Mesenchymal stem cell (in vitro differentiated cells and primary cell): ENCODE data around the gene BMX.

Experiments used
- DNase-seq: peaks from one replicate; pipeline ENCODE4 v3.0.0-alpha.2; 2013
- H2AFZ ChIP-seq: one replicate; pipeline ENCODE4 v1.6.1; 2013; ENCODE audit warnings: low read depth, mild to moderate bottlenecking, control low read depth, inconsistent platforms, low read length, moderate library complexity
- H2AK5ac ChIP-seq: 2 replicates; pipeline ENCODE4 v1.6.1; 2013; ENCODE audit warnings: low read length, moderate library complexity, mild to moderate bottlenecking, inconsistent platforms; ENCODE audit not compliant: severe bottlenecking
- H2BK120ac ChIP-seq: one replicate; pipeline ENCODE4 v1.6.1; 2013; ENCODE audit warnings: low read depth, mild to moderate bottlenecking, inconsistent platforms, low read length, moderate library complexity
- H2BK12ac ChIP-seq, 2 experiments: one replicate each; pipeline ENCODE4 v1.6.1; 2013; ENCODE audit warnings: inconsistent platforms in 2 of 2, low read length in 2 of 2, mild to moderate bottlenecking in 2 of 2, moderate library complexity in 2 of 2, control low read depth in 1 of 2
- H2BK15ac ChIP-seq: one replicate; pipeline ENCODE4 v1.6.1; 2013; ENCODE audit warnings: mild to moderate bottlenecking, low read depth, inconsistent platforms; ENCODE audit not compliant: poor library complexity, severe bottlenecking
- H2BK5ac ChIP-seq: 2 replicates; pipeline ENCODE4 v1.6.1; 2013; ENCODE audit warnings: low read depth, mild to moderate bottlenecking, low read length, control low read depth, inconsistent platforms; ENCODE audit not compliant: poor library complexity, severe bottlenecking
- H3K14ac ChIP-seq, 2 experiments: one replicate each; pipeline ENCODE4 v1.6.1; 2013; ENCODE audit warnings: inconsistent platforms in 2 of 2, low read length in 2 of 2, control low read depth in 1 of 2, mild to moderate bottlenecking in 1 of 2, moderate library complexity in 1 of 2
- H3K18ac ChIP-seq, 2 experiments: one replicate each; pipeline ENCODE4 v1.6.1; 2013; ENCODE audit warnings: inconsistent platforms in 2 of 2, low read length in 2 of 2, control low read depth in 1 of 2, low read depth in 1 of 2, mild to moderate bottlenecking in 1 of 2
- H3K23ac ChIP-seq, 2 experiments: one replicate each; pipeline ENCODE4 v1.6.1; 2013; ENCODE audit warnings: inconsistent platforms in 2 of 2, low read length in 2 of 2, mild to moderate bottlenecking in 2 of 2, moderate library complexity in 2 of 2, control low read depth in 1 of 2
- H3K27ac ChIP-seq: 2 replicates; pipeline ENCODE4 v1.5.1; 2013; ENCODE audit warnings: mild to moderate bottlenecking, moderate library complexity, low read length, control low read depth, inconsistent platforms; ENCODE audit not compliant: poor library complexity, severe bottlenecking
- H3K27me3 ChIP-seq, 2 experiments: 2 replicates each; pipeline versions ENCODE4 v1.6.1 to v1.7.0; 2013; ENCODE audit warnings: low read length in 2 of 2, mild to moderate bottlenecking in 2 of 2, moderate library complexity in 2 of 2, control low read depth in 1 of 2, inconsistent platforms in 1 of 2; ENCODE audit not compliant: control insufficient read depth in 1 of 2, insufficient read depth in 1 of 2
- H3K36me3 ChIP-seq, 2 experiments: 2 replicates each; pipeline versions ENCODE4 v1.6.1 to v1.7.0; 2013; ENCODE audit warnings: low read length in 2 of 2, control low read depth in 1 of 2, inconsistent platforms in 1 of 2, low read depth in 1 of 2, mild to moderate bottlenecking in 1 of 2; ENCODE audit not compliant: insufficient read depth in 2 of 2, control insufficient read depth in 1 of 2
- H3K4ac ChIP-seq, 2 experiments: one replicate each; pipeline ENCODE4 v1.6.1; 2013; ENCODE audit warnings: inconsistent platforms in 2 of 2, low read length in 2 of 2, mild to moderate bottlenecking in 2 of 2, moderate library complexity in 2 of 2, control low read depth in 1 of 2, low read depth in 1 of 2
- H3K4me1 ChIP-seq: 2 replicates; pipeline ENCODE4 v1.6.1; 2013; ENCODE audit warnings: low read depth, low read length, control low read depth; ENCODE audit not compliant: control insufficient read depth, insufficient read depth
- H3K4me2 ChIP-seq: 2 replicates; pipeline ENCODE4 v1.6.1; 2013; ENCODE audit warnings: low read length, mild to moderate bottlenecking, inconsistent platforms; ENCODE audit not compliant: poor library complexity, severe bottlenecking
- H3K4me3 ChIP-seq, 2 experiments: 2 replicates each; pipeline versions ENCODE4 v1.5.1 to v1.7.0; 2013; ENCODE audit warnings: low read length in 2 of 2, mild to moderate bottlenecking in 2 of 2, control low read depth in 1 of 2, low read depth in 1 of 2; ENCODE audit not compliant: insufficient read depth in 1 of 2
- H3K79me1 ChIP-seq: replicated peaks from 2 replicates; pipeline ENCODE4 v1.6.1; 2013; ENCODE audit warnings: mild to moderate bottlenecking, control low read depth, low read length, inconsistent platforms; ENCODE audit not compliant: poor library complexity, severe bottlenecking
- H3K9ac ChIP-seq: 2 replicates; pipeline ENCODE4 v1.7.0; 2013; ENCODE audit warnings: mild to moderate bottlenecking, low read length, moderate library complexity
- H3K9me3 ChIP-seq: 2 replicates; pipeline ENCODE4 v1.7.0; 2013; ENCODE audit warnings: mild to moderate bottlenecking, low read length; ENCODE audit not compliant: control insufficient read depth
- H4K8ac ChIP-seq: one replicate; pipeline ENCODE4 v1.6.1; 2013; ENCODE audit warnings: inconsistent platforms, mild to moderate bottlenecking, low read length, moderate library complexity
- H4K91ac ChIP-seq: one replicate; pipeline ENCODE4 v1.6.1; 2013; ENCODE audit warnings: mild to moderate bottlenecking, low read length, inconsistent platforms
- WGBS: methylation state at CpG from one replicate; pipeline ENCODE4 v1.1.7; 2013; ENCODE audit warnings: mixed read lengths; 5-methylcytosine and 5-hydroxymethylcytosine counted together

BMX gene

GRCh38 chrX:15547356-15547755 is 46.7 kb downstream of the BMX start:
- Histone ChIP-seq H3K79me1 (no peaks in the 10 kb centered on the region), H2AFZ (no peak overlapping the region), H2BK5ac (no peak overlapping the region), H3K9me3 (no peaks in the 10 kb centered on the region), H3K18ac (no peak overlapping the region), H3K27ac (no peak overlapping the region), H3K14ac (no peak overlapping the region), H3K4me1 (no peaks in the 10 kb centered on the region), H3K23ac (no peak overlapping the region), H2BK120ac (no peak overlapping the region), H4K91ac (no peak overlapping the region), H3K4ac (no peak overlapping the region), H4K8ac (no peak overlapping the region), H2AK5ac (no peak overlapping the region), H3K36me3 (no peaks in the 10 kb centered on the region), H3K27me3 (peaks cover 0 to 33% of the 10 kb centered on the region in 2 experiments), H3K4me3 (no peak overlapping the region), H2BK12ac (no peak overlapping the region), H3K9ac (no peak overlapping the region), H2BK15ac (no peak overlapping the region), H3K4me2 (no peak overlapping the region)
- DNase-seq = no peak
- WGBS = no CpG with 5 or more reads among the region's 2 CpGs

- 91% methylated on average over 7 of the region's 8 CpGs for WGBS
- H2BK15ac ChIP-seq = no peak overlapping the region
- H3K4me3 ChIP-seq = no peak overlapping the region
- no peak overlapping the region for H2AFZ ChIP-seq
- H3K18ac ChIP-seq = no peak overlapping the region
- H3K36me3 ChIP-seq = no peaks in the 10 kb centered on the region
- H3K23ac ChIP-seq = no peak overlapping the region
- H4K8ac ChIP-seq = no peak overlapping the region
- H3K4me2 ChIP-seq = no peak overlapping the region
- no peak overlapping the region for H4K91ac ChIP-seq
- no peak overlapping the region for H2AK5ac ChIP-seq
- no peaks in the 10 kb centered on the region for H3K79me1 ChIP-seq
- no peak for DNase-seq
- no peak overlapping the region for H2BK120ac ChIP-seq
- H3K4me1 ChIP-seq = no peaks in the 10 kb centered on the region
- H3K4ac ChIP-seq = no peak overlapping the region
- H3K9ac ChIP-seq = no peak overlapping the region
- H3K14ac ChIP-seq = no peak overlapping the region
- peaks cover 0 to 23% of the 10 kb centered on the region in 2 experiments for H3K27me3 ChIP-seq
- H3K27ac ChIP-seq = no peak overlapping the region
- no peak overlapping the region for H2BK5ac ChIP-seq
- no peak overlapping the region for H2BK12ac ChIP-seq
- H3K9me3 ChIP-seq = no peaks in the 10 kb centered on the region
Measured at GRCh38 chrX:15549189-15550012, 48.8 kb downstream of the BMX start.

DNA sequence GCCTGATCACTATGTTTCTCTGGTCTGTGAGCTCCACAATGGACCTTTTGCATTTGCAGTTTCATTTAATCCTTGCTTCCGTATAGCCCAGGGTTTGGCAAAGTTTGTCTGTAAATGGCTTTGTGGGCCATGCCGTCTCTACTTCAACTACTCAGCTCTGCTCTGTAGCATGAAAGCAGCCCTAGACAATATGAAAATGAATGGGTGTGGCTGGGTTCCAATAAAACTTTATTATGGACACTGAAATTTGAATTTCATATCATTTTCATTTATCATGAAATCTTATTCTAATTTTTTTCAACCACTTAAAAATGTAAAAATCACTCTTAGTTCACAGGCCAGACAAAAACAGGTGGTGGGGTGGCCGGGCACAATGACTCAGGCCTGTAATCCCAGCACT is 58.6 kb downstream of the BMX start:
- Histone ChIP-seq H3K14ac (no peak overlapping the region), H3K4ac (no peak overlapping the region), H3K9ac (no peak overlapping the region), H4K91ac (no peak overlapping the region), H3K9me3 (no peaks in the 10 kb centered on the region), H2BK15ac (no peak overlapping the region), H3K23ac (no peak overlapping the region), H3K4me3 (no peak overlapping the region), H4K8ac (no peak overlapping the region), H3K18ac (no peak overlapping the region), H2BK5ac (no peak overlapping the region), H2BK12ac (no peak overlapping the region), H3K4me1 (no peaks in the 10 kb centered on the region), H2AFZ (no peak overlapping the region), H3K79me1 (no peaks in the 10 kb centered on the region), H3K4me2 (no peak overlapping the region), H2AK5ac (no peak overlapping the region), H2BK120ac (no peak overlapping the region), H3K27ac (no peak overlapping the region), H3K27me3 (peaks cover 0 to 29% of the 10 kb centered on the region in 2 experiments), H3K36me3 (no peaks in the 10 kb centered on the region)
- DNase-seq = no peak
- 38% methylated on average over 1 of the region's 3 CpGs for WGBS

DNA sequence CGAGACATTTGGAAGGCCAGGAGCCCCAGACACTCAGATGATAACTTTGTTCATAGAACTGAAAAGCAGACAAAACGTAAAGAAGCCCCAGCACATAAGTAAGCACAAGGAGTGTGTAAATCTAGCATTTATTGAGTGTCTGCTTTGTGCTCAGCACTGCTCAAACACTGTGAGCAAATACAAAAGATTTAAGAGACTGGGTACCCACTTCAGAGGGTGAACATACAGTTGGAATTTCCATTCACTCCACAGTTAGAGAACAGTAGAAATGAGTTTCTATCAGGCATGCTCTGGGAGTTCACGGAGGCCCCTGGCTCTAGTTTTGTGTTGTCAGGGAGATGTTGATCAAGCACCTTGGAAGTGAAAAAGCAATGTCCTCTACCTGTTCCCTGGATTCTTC is 60.3 kb downstream of the BMX start:
- Histone ChIP-seq H3K27me3 (peaks cover 0 to 27% of the 10 kb centered on the region in 2 experiments), H2AK5ac (no peak overlapping the region), H3K14ac (no peak overlapping the region), H2BK5ac (no peak overlapping the region), H3K27ac (no peak overlapping the region), H4K91ac (no peak overlapping the region), H2BK15ac (no peak overlapping the region), H3K9ac (no peak overlapping the region), H3K18ac (no peak overlapping the region), H3K4me3 (no peak overlapping the region), H3K36me3 (no peaks in the 10 kb centered on the region), H3K4me2 (no peak overlapping the region), H2AFZ (no peak overlapping the region), H2BK12ac (no peak overlapping the region), H3K79me1 (no peaks in the 10 kb centered on the region), H4K8ac (no peak overlapping the region), H3K4me1 (no peaks in the 10 kb centered on the region), H3K23ac (no peak overlapping the region), H3K4ac (no peak overlapping the region), H2BK120ac (no peak overlapping the region), H3K9me3 (no peaks in the 10 kb centered on the region)
- WGBS = 100% methylated on average over 1 of the region's 3 CpGs
- no peak for DNase-seq
